ENCODE measurements around the gene ITIH3. TPM values are rescaled to one million over a fixed set of nuclear protein-coding genes. Genes with fewer than 3 reads are reported as not detected.

The ITIH3 gene
- total RNA-seq, 1 donor from 2014 or later = not detected

DNA sequence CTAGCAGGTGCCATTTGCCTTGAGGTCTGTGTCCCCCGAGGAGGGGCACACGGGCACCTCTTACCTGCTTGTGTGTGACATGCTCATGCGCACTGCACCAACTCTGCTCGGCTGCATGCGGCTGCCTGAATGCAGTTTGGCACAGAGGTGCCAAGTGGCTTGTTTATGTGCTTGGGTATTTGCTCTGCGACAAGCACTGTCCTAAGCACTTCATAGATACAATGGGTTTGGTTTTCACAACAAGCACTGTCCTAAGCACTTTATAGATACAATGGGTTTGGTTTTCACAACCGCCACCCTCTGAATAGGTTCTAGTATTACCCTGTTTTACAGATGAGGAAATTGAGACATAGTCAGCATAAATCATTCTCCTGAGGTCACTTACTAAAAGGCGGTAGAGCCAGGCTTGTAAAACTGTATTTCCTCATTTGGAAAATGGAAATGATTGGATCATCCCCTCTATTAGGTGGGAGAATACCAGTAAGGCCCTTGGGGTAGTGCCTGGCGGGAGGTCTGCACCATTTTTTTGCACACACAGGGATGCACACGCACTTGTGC lies 35.4 kb downstream of the ITIH3 start:
- no peaks in the 10 kb centered on the region for H3K36me3 Mint-ChIP-seq (ENCODE audit: unreplicated experiment)
- H3K27me3 Mint-ChIP-seq (ENCODE audit: unreplicated experiment) = peaks cover 4% of the 10 kb centered on the region
- TF ChIP-seq, protein P1, sequence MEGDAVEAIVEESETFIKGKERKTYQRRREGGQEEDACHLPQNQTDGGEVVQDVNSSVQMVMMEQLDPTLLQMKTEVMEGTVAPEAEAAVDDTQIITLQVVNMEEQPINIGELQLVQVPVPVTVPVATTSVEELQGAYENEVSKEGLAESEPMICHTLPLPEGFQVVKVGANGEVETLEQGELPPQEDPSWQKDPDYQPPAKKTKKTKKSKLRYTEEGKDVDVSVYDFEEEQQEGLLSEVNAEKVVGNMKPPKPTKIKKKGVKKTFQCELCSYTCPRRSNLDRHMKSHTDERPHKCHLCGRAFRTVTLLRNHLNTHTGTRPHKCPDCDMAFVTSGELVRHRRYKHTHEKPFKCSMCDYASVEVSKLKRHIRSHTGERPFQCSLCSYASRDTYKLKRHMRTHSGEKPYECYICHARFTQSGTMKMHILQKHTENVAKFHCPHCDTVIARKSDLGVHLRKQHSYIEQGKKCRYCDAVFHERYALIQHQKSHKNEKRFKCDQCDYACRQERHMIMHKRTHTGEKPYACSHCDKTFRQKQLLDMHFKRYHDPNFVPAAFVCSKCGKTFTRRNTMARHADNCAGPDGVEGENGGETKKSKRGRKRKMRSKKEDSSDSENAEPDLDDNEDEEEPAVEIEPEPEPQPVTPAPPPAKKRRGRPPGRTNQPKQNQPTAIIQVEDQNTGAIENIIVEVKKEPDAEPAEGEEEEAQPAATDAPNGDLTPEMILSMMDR (IDR thresholded peaks at IDR 0.05; ENCODE audit: partially characterized antibody, unreplicated experiment) = no peak
- no peak overlapping the region for H3K4me3 Mint-ChIP-seq (ENCODE audit: unreplicated experiment)
- no peak for DNase-seq
- H3K4me1 Mint-ChIP-seq (ENCODE audit: low read depth, unreplicated experiment) = peaks cover 20% of the 10 kb centered on the region
- H3K27ac Mint-ChIP-seq (ENCODE audit: unreplicated experiment) = no peak overlapping the region
- peaks cover 6% of the 10 kb centered on the region for H3K9me3 Mint-ChIP-seq (ENCODE audit: unreplicated experiment)

DNA sequence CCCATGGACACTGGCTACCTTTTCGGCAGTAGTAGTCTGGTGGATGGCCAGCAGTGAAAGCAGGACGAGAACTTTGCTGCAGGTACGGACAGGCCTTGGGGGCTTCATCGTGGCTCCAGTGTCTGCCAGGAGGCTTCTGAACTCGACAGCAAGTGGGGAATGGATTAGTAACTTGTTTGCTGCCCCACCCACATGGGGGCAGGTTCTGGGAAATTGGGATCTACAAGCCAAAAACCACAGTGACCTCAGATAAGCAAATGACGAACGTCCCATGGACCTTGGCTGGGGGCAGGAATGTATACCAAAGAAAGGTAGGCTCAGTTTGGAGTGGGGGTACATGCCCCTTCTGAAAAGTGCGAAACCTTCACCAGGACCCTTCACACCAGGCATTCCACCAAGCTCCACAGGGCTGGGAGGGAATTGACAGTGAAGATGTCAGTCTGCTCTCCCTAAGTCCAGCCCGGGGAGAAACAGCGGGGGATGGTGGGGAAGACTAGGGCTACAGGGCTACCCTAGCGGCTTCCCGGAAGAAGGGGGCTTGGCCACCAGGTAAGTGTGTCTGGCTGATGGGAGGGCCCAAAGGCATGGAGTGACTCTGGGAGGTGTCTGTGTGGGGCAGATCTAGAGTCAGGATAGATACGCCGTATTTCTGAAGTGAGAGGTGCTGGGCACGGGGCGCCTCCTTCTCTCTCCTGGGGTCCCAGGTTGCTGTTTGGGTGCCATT lies 36.1 kb downstream of the ITIH3 start, which contains the start of gene ITIH4:
Gene ITIH4, minus strand, starts transcription at position 138 of the 724 bp plus-strand sequence. Its CDS starts 30 bp downstream, at position 108.
- no peak for DNase-seq
- Mint-ChIP-seq H3K4me3 (ENCODE audit: unreplicated experiment) (no peak within 1 kb of the TSS), H3K27me3 (ENCODE audit: unreplicated experiment) (peaks cover 10% of the 10 kb centered on the region), H3K4me1 (ENCODE audit: low read depth, unreplicated experiment) (peaks cover 25% of the 10 kb centered on the region), H3K27ac (ENCODE audit: unreplicated experiment) (no peak within 1 kb of the TSS), H3K9me3 (ENCODE audit: unreplicated experiment) (peaks cover 10% of the 10 kb centered on the region), H3K36me3 (ENCODE audit: unreplicated experiment) (no peaks in the 10 kb centered on the region)
- TF ChIP-seq, protein P1 (IDR thresholded peaks at IDR 0.05; ENCODE audit: partially characterized antibody, unreplicated experiment) = no peak

DNA sequence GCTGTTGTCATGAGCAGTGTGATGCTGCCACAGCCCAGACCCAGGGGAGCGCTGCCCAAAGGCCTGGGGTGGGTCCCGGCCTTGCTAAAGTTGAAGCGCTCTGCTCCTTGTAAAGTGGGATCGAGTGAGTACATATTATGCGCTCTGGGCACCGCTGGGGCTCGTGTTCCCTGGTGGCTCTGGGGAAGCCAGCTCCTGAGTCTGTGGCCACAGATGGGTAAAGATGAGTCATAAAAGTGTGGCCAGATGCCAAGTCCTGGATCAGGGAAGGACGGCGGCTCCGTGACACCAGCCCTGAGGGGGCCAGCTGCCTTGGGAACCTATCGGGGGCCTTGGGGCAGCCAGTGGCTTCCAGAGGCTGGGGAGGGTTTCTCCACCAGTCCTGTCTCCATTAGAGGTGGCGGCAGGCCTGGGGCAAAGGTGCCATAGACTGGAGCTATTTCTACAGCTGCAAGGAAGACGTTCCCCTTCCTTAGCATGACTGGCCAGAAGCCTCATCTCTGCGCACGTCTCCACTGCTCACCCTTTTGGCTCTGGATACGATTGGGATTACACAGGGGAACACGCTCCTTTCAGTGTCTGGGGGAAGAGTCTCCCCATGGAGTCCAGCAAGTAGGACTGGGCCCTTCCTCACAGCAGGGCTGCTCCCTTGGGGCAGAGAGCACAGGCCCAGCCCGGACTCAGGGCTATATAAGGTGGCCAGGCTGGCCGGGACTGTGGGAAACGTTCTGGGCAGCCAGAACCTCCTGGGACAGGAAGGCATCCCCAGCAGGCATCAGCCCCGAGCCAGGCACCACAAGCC lies 37.1 kb downstream of the ITIH3 start:
- DNase-seq = peak; percentile 65
- H3K9me3 Mint-ChIP-seq (ENCODE audit: unreplicated experiment) = peaks cover 10% of the 10 kb centered on the region
- H3K27ac Mint-ChIP-seq (ENCODE audit: unreplicated experiment) = no peak overlapping the region

DNA sequence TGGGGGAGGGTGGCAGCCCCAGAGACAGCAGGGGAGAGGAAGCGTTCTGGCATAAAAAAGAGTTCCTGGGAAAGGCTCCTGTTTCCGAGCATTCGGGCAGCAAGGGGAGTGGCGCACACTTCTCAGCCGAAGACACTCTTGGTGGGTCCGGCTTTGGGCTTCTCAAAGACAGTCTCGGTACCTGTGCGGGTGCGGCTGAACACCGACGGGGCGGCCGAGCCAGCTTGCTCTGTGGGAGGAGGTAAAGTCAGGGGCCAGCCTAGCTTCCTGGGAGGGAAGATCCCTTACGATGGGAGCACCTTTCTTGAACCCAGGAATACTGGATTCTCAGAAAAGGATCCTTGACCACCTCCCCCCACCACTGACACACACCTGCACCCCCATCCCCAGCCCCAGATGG lies 38.6 kb downstream of the ITIH3 start:
- Mint-ChIP-seq H3K9me3 (ENCODE audit: unreplicated experiment) (peaks cover 10% of the 10 kb centered on the region), H3K36me3 (ENCODE audit: unreplicated experiment) (no peaks in the 10 kb centered on the region), H3K4me1 (ENCODE audit: low read depth, unreplicated experiment) (peaks cover 31% of the 10 kb centered on the region)

More for the DNA sequence above, 37.1 kb downstream of the ITIH3 start:
- no peak overlapping the region for H3K4me3 Mint-ChIP-seq (ENCODE audit: unreplicated experiment)
- TF ChIP-seq, protein P1 (IDR thresholded peaks at IDR 0.05; ENCODE audit: partially characterized antibody, unreplicated experiment) = no peak
- peaks cover 10% of the 10 kb centered on the region for H3K27me3 Mint-ChIP-seq (ENCODE audit: unreplicated experiment)
- no peaks in the 10 kb centered on the region for H3K36me3 Mint-ChIP-seq (ENCODE audit: unreplicated experiment)
- peaks cover 28% of the 10 kb centered on the region for H3K4me1 Mint-ChIP-seq (ENCODE audit: low read depth, unreplicated experiment)

More for the DNA sequence above, 38.6 kb downstream of the ITIH3 start:
- no peak overlapping the region for H3K27ac Mint-ChIP-seq (ENCODE audit: unreplicated experiment)
- DNase-seq = no peak
- TF ChIP-seq, protein P1 (IDR thresholded peaks at IDR 0.05; ENCODE audit: partially characterized antibody, unreplicated experiment) = no peak
- H3K27me3 Mint-ChIP-seq (ENCODE audit: unreplicated experiment) = peaks cover 8% of the 10 kb centered on the region
- no peak overlapping the region for H3K4me3 Mint-ChIP-seq (ENCODE audit: unreplicated experiment)

Measured in glutamatergic neuron (in vitro differentiated cells).